D721Med (cell line): ENCODE results near the gene KLF3.

ENCODE experiments used
- DNase-seq: peaks from one replicate; pipeline ENCODE4 v3.0.0; 2011; ENCODE audit warnings: low spot score; ENCODE audit not compliant: insufficient read length
- FAIRE-seq: peaks from 2 replicates; lab custom pipeline; 2011; peaks lifted over from hg19 to GRCh38; lab: Jason Lieb, UNC
- CTCF ChIP-seq: IDR thresholded peaks from 2 replicates; pipeline ENCODE4 v1.5.1; 2012; ENCODE audit warnings: mild to moderate bottlenecking, control low read depth; ENCODE audit not compliant: insufficient read depth; ENCODE audit errors: missing control alignments

Gene KLF3

GRCh38 chr4:38687571-38688011 is 23.6 kb downstream of the KLF3 start:
- DNase-seq (no peak), FAIRE-seq (no peak)
- no peak for TF ChIP-seq CTCF

GRCh38 chr4:38688676-38689355 is 24.8 kb downstream of the KLF3 start:
- DNase-seq: no peak
- FAIRE-seq: no peak

GRCh38 chr4:38691251-38692008 is 27.4 kb downstream of the KLF3 start:
- no peak for TF ChIP-seq CTCF
- FAIRE-seq: no peak
- DNase-seq: no peak

More at GRCh38 chr4:38688676-38689355, 24.8 kb downstream of the KLF3 start:
- no peak for TF ChIP-seq CTCF

GRCh38 chr4:38692421-38692820 is 28.4 kb downstream of the KLF3 start:
- TF ChIP-seq CTCF: no peak
- DNase-seq (no peak), FAIRE-seq (no peak)

- no peak for DNase-seq
- FAIRE-seq: no peak
- no peak for TF ChIP-seq CTCF
Measured at GRCh38 chr4:38693569-38693968, 29.6 kb downstream of the KLF3 start.

GRCh38 chr4:38694330-38694729 is 30.3 kb downstream of the KLF3 start:
- TF ChIP-seq CTCF: no peak
- FAIRE-seq (no peak), DNase-seq (no peak)

- TF ChIP-seq CTCF: no peak
- FAIRE-seq: no peak
- no peak for DNase-seq
Measured at GRCh38 chr4:38695809-38696208, 31.8 kb downstream of the KLF3 start.
